ENCODE results near the gene SLC26A3.

The SLC26A3 gene

GRCh38 chr7:107799647-107800264, 3.3 kb downstream of the SLC26A3 start:
- DNase-seq (ENCODE audit: low read depth): no peak
- H3K4me3 ChIP-seq (replicated peaks; ENCODE audit: low read depth, low read length): no peak overlapping the region
- no peak for TF ChIP-seq CTCF (IDR thresholded peaks at IDR 0.05; ENCODE audit: low read length, missing control alignments)

GRCh38 chr7:107792364-107792763, 10.7 kb downstream of the SLC26A3 start:
- TF ChIP-seq CTCF (IDR thresholded peaks at IDR 0.05; ENCODE audit: low read length, missing control alignments): no peak

GRCh38 chr7:107789647-107790046, 13.4 kb downstream of the SLC26A3 start:
- DNase-seq (ENCODE audit: low read depth): no peak
- H3K4me3 ChIP-seq (replicated peaks; ENCODE audit: low read depth, low read length): no peak overlapping the region
- no peak for TF ChIP-seq CTCF (IDR thresholded peaks at IDR 0.05; ENCODE audit: low read length, missing control alignments)

More at GRCh38 chr7:107792364-107792763, 10.7 kb downstream of the SLC26A3 start:
- no peak overlapping the region for H3K4me3 ChIP-seq (replicated peaks; ENCODE audit: low read depth, low read length)
- no peak for DNase-seq (ENCODE audit: low read depth)

GRCh38 chr7:107788662-107789061, 14.4 kb downstream of the SLC26A3 start:
- DNase-seq (ENCODE audit: low read depth): no peak
- TF ChIP-seq CTCF (IDR thresholded peaks at IDR 0.05; ENCODE audit: low read length, missing control alignments): no peak
- H3K4me3 ChIP-seq (replicated peaks; ENCODE audit: low read depth, low read length): no peak overlapping the region

GRCh38 chr7:107788216-107788615, 14.8 kb downstream of the SLC26A3 start:
- H3K4me3 ChIP-seq (replicated peaks; ENCODE audit: low read depth, low read length): no peak overlapping the region
- DNase-seq (ENCODE audit: low read depth): no peak
- TF ChIP-seq CTCF (IDR thresholded peaks at IDR 0.05; ENCODE audit: low read length, missing control alignments): no peak

- H3K4me3 ChIP-seq (replicated peaks; ENCODE audit: low read depth, low read length): no peak overlapping the region
- no peak for TF ChIP-seq CTCF (IDR thresholded peaks at IDR 0.05; ENCODE audit: low read length, missing control alignments)
- no peak for DNase-seq (ENCODE audit: low read depth)
Measured at GRCh38 chr7:107785926-107786325, 17.1 kb downstream of the SLC26A3 start.

- DNase-seq (ENCODE audit: low read depth): no peak
- no peak for TF ChIP-seq CTCF (IDR thresholded peaks at IDR 0.05; ENCODE audit: low read length, missing control alignments)
- H3K4me3 ChIP-seq (replicated peaks; ENCODE audit: low read depth, low read length): no peak overlapping the region
Measured at GRCh38 chr7:107785170-107785569, 17.9 kb downstream of the SLC26A3 start.

Data from fibroblast of pulmonary artery (primary cell).